Activated T-cell treated with anti-CD3 and anti-CD28 coated beads, Interleukin-2, amount 50 U/mL, for 48 hours (primary cell): ENCODE data around the gene ASRGL1.

ENCODE experiments used
- DNase-seq, 2 experiments: peaks; one replicate each; pipeline ENCODE4 v3.0.0-alpha.2; 2020

ASRGL1 gene

DNA sequence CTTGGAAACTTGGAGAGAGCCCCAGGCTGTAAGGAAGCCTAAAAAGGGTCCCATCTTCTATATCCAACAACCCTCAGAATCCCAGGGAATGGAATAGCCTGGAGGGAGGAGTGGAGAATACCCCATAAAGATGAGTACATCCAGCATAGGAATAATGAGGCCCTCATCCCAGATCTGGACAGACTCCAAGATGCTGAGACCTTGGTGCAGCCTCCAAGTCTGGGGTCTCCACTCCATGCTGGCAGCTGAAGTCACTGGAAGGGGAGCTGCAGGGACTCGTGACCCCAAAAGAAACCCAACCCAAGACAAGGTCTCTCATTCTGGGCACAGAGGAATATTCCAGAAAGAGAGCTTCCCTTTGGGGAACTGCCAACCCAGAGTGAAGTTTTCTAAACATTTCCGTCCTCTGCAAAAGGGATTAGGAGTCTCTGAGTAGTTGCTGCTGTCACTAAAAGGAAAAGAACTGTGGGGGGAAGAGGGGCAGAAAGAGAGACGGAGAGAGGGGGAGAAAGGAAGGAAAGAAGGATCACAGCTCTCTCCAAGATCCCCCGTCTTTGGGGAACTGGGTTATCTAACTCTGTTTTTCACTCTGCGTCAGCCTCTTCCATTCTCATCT is 82.2 kb downstream of the ASRGL1 start:
- no peak for DNase-seq

DNA sequence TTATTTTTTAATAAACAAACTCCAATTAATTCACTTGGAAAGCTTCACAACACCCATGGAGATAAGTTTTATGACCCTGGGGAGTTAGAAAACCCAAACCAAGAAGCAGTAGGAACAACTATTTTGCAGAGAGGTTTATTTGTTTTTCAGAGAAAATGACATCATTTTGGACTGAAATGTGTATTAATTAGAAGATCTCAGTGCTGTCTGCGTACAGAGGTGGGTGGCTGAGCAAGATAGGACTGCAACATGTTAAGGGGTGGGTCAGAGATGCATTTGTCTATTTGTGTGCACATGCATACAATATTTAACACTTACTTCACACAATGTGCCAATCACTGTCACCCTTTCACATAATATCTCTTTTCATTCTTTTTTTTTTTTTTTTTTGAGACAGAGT is 82.7 kb downstream of the ASRGL1 start:
- DNase-seq = no peak

DNA sequence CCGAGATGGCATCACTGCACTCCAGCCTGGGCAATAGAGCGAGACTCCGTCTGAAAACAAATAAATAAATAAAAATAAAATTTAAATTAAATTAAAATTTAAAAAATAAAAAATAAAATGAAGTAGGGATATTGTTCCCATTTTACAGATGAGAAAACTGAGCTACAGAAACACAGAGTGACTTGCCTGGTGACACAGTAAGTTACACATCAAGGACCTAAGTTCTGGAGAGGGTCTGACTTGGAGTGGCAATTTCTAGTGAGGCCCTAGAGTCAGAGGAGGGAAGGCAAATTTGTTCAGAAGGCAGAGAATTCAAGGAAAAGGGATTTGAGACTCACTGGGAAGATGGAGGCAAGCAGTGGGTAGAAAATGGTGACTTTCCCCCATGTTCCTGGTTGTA is 83.6 kb downstream of the ASRGL1 start:
- DNase-seq = no peak

DNA sequence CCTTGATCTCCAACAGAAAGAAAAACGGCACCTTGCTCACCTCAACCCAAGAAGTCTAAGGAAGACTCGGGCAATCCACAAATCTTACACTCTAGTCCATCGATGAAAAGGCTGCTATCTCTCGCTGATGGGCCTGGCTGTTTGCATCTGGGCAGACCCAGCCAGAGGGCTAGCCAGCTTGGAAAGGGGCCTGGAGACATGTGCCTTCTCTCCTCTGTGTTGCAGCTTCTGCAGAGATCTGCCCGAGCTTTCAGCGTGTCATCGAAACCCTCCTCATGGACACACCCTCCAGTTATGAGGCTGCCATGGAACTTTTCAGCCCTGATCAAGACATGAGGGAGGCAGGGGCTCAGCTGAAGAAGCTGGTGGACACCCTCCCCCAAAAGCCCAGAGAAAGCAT is 84.7 kb downstream of the ASRGL1 start:
- no peak for DNase-seq

DNA sequence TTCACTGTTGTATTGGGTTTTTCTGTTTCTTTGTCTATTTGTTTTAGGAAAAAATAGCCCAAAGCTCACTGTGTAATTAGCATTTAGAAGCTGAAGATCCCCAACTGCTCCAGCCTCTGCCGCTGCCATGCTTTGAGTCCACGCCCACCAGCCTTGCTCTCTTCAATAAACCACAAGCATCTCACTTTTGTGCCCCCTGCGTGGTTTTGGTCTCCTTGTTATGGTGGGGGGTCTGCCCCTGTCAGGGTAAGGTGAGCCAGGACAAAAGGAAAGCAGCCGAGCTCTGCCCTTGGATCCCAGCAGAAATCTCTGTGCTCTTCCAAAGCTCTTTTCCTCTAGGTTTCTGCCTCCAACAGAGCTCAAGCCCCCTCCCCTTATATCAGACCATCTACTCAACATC is 85.8 kb downstream of the ASRGL1 start:
- DNase-seq = no peak

DNA sequence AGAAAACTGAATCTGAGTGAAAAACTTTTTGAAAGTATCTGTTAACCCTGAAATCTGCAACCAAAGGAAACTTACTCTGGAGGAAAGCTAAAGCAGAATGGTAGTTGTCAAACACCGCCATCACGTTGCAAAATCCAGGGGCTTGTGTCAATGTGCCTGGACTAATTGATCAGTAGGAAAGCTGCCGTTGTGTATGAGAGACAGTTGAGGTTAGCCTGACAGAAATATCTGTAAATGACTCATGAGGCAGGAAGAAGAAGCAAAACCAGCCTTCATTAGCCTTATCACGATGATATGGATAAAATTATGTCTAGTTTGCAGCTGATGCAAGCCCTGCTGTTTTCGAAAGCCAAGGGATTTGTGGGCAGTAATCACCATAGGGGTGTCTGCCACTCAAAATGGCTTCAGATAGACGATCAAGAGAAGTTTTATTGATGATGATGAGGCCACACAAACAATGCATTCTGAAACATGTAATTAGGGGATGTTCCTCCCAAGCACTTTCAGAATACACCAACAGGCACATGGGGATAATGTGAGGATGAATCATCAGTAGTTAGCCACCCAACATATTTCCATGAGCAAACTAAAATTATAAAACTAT is 90.5 kb downstream of the ASRGL1 start:
- DNase-seq = peak; percentile 50 to 55

DNA sequence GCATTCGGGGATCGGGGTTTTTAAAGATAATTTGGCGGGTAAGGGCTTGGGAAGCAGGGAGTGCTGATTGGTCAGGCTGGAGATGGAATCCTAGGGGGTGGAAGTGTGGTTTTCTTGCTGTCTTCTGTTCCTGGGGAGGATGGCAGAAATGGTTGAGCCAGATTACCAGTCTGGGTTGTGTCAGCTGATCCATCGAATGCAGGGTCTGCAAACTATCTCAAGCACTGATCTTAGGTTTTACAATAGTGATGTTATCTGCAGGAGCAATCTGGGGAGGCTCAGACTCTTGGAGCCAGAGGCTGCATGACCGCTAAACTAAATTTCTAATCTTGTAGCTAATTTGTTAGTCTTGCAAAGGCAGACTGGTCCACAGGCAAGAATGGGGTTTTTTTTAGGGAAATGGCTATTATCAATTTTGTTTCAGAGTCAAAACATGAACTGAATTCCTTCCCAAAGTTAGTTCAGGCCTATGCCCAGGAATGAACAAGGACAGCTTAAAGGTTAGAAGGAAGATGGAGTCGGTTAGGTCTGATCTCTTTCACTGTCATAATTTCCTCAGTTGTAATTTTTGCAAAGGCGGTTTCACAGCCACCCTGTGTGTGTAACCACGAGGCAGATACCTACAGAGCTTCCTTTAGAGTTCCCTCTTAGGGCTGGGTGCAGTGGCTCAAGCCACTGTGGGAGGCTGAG is 91.8 kb downstream of the ASRGL1 start:
- DNase-seq = no peak

DNA sequence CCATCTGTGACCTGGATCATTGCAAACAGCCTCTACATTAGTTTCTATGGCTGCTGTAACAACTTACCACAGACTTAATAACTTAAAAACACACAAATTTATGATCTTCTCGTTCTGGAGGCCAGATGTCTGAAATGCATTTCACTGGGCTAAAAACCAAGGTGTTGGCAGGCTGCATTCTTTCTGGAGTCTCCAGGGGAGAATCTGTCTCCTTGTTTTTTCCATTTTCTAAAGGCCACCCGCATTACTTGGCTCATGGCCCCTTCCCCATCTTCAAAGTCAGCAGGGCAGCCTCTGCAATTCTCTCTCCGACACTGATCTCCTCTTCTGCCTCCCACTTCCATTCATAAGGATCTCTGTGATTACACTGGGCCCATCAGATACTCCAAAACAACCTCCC is 93.2 kb downstream of the ASRGL1 start:
- no peak for DNase-seq

DNA sequence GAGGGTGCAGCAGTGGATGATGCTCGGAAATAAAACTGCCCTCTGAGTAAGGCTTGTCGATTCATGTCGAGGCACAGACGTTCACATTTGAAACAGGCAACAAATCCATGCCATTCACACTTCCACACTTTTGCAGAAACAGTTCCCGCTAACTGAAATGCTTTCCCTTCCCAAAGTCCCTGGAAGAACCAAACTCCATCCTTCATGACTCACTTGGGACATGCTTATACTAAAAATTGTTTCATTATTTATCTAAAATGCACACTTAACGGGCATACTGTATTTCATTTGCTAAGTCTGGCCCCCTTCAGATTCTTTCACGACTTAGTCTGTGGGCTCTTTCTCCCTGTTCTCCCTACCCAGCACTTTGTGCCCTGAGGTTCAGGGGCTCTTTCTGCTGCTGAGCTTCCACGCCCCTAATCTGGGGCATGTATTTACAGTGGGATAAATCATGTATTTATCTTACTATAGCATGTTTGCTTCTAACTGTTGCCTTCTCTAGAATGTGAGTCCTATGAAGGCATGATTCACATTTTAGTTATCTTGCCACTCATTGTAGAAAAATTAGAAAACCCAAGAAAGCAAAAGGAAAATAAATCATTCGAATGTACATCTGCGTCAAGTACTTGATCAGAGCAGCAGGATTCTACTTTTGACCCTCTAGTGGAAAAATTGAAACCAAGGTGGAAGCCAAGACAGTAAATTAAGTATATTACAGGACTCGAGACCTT is 94.1 kb downstream of the ASRGL1 start:
- DNase-seq = no peak

DNA sequence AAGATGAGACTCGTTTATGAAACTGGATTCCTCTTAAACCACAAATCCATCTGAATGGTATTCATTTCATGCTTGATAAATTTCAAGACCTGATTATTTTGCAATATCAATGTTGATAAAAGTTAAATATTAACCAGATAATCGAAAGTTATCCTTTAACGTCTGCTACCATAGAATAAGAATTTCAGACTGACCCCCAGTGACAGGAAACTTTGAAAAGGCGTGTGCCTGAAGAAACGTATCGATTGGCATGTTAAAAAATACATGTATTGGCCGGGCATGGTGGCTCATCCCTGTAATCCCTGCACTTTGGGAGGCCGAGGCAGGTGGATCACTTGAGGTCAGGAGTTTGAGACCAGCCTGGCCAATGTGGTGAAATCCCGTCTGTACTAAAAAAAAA is 95.4 kb downstream of the ASRGL1 start:
- DNase-seq = no peak

DNA sequence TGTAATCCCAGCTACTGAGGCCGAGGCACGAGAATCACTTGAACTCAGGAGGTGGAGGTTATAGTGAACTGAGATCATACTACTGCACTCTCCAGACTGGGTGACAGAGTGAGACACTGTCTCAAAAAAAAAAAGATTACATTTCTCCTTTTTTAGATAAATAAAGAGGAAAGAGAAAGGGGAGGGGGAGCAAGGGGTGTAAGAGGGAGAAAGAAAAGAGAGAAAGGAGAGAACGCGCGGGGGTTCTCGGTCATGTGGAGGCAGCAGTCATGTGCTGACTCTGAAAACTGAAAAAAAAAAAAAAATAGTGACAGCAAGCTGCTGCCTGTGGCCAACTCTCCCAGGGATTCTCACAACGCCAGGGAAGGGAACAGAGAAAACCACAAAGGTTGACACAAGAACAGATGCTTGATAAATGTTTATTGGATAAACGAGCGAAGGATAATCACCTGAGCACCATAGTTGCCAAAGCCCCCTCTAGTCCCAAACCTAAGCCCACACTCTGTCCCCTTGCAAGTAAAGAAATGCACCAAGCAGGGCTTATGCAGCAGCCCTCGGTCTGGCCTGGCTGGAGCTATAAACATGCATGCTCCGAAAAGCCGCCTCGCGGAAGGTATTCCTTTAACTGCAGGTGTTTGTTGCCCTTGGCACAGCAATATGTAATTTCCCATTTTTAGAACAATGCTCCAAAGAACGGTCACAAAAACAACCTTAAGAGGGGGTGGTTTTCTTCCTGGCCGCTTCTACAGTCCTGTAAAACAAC is 96.1 kb downstream of the ASRGL1 start:
- DNase-seq = no peak

DNA sequence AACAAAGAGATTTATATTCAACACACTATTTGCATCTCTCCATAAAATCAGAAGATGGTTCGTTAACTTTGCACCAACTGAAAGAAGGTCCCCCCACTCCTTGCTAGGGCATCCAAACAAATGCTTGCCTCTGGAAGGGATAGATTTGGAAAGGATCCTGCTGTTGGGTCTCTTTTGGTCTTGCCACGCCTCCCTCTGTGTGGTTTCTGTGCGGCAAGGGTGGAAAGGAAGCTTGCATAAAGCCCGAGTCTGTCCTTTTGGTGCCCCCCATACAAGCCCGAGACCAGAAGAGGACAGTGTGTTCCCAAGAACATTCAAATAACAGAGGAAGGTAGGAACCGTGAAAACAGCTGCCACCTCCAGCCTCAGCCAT is 96.6 kb downstream of the ASRGL1 start:
- no peak for DNase-seq

DNA sequence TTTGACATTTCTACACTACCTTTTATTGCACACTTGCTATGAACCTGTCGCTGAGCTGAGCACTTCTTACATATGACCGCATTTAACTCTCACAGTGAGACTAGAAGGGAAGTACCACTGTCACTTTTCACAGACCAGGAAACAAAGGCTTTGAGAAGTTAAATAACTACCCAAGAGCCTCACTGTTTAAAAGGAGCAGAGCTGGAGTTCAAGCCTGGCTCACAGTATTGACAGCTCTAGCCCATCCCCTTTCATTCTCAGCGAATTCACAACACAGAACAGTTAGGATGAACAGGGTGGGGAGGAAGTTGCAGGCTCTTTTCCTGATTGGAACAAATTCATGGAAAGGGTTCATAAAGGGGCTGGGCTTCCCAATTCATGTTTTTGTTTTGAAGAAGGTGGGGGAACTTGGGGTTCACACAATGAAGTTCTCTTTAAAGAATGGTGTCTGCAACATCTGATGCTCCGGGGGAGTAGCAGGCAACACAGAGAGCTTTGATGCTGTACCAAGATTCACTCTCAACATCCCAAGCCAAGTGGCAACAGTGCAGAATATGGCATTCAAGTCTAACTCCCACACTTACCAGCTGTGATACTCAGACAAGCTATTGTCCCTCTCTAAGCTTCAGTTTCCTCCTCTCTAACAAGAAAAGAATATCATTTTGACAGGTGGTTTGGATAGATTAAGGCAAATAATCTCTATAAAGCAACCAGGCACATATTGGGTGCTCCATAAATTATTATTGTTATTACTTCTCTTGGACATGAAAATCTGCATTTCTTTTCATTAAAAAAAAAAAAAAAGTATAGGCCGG is 98.8 kb downstream of the ASRGL1 start:
- no peak for DNase-seq

DNA sequence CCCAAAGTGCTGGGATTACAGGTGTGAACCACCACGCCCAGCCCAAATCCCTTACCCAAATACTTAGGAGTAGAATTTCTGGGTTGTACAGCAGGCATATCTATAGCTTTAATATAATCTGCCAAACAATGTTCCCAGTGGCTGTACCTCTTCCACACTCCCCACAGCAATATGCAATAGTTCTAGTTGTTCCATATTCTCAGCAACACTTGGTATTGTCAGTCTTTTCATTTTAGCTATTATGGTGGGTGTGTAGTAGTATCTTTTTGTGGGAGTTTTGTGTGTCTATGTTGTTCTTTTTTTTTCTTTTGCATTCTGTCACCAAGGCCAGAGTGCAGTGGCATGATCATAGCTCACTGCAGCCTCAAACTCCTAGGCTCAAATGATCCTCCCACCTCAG is 100.4 kb downstream of the ASRGL1 start:
- DNase-seq = no peak

DNA sequence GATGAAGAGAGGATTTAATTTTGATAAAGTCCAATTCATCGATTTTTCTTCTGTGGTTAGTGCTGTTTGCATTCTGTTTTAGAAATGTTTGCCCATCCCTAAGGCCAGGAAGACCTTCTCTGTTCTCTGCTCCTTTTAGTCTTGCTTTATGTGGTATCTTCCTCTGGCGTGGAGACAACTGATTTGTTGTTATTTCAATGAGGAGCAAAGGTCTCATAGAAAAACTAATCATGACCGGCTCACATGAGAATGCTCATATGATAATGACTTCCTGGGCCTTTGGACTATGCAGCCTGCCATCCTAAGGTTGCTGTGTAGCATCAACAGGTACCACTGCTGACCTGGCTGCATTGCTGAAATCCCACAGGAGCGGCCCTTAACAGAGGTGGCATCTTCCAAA is 101.4 kb downstream of the ASRGL1 start:
- DNase-seq = no peak

DNA sequence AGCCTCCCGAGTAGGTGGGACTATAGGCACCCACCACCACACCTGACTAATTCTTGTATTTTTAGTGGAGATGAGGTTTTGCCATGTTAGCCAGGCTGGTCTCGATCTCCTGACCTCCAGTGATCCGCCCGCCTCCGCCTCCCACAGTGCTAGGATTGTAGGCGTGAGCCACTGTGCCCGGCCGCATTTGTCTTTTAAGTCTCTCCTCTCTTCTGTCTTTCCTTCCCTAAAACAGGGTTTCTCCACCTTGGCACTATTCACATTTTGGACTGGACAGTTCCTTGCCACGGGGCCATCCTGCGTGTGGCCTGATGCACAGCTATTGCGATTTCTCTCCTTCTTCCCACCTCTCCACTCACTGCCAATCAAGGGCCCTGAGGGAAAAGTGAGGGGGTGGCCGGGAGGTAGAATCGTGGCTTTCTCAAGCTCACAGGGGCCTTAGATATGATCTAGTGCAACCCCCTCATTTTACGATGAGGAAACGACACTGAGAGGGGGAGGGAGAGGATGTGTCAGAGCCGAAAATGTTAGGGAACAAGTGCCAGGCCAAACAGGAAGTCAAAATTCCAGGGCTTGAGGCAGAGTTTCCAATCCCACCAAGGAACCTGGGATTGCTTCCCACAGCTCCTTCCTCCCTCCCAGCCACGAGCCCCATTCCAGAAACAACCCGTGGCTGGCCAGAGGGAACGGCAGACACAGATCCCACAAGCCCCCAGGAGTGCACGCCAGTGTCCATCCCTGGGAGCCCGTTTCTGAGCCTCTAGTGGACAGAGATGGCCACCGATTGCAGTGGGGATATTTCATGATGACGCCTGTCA is 102.7 kb downstream of the ASRGL1 start:
- no peak for DNase-seq
